C4-2B (cell line): ENCODE measurements around the gene TICRR.

Source experiments
- H3K27ac ChIP-seq: fragments of 450-650 bp; 2 replicates; pipeline ENCODE4 v1.5.1; 2017
- ZFX ChIP-seq: fragments of 450-650 bp; IDR thresholded peaks from 2 replicates; pipeline ENCODE4 v1.6.1; 2017
- TF ChIP-seq, protein P1 (sequence below): fragments of 450-650 bp; conservative IDR thresholded peaks from 2 replicates; pipeline ENCODE4 v1.5.1; 2017; ENCODE audit warnings: mild to moderate bottlenecking

Gene TICRR

DNA sequence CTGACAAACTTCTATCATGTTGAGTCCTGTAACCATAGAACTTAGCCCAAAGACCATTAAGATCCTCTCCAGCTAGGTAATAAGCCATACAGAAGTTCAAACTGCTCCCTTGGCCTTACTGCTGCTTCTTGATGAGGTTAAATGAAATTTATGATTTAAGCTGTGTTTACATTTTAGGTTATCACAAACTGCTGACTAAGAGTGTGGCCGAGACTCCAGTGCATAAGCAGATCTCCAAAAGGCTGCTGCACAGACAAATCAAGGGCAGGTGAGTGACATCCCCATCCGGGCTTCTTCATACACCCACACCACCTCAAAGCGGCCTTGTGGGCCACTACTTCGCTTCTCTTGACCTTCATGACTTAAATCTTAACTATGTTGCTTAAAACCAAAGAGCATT, 41.0 kb downstream of the TICRR start:
- TF ChIP-seq ZFX: no peak
- TF ChIP-seq, protein P1, sequence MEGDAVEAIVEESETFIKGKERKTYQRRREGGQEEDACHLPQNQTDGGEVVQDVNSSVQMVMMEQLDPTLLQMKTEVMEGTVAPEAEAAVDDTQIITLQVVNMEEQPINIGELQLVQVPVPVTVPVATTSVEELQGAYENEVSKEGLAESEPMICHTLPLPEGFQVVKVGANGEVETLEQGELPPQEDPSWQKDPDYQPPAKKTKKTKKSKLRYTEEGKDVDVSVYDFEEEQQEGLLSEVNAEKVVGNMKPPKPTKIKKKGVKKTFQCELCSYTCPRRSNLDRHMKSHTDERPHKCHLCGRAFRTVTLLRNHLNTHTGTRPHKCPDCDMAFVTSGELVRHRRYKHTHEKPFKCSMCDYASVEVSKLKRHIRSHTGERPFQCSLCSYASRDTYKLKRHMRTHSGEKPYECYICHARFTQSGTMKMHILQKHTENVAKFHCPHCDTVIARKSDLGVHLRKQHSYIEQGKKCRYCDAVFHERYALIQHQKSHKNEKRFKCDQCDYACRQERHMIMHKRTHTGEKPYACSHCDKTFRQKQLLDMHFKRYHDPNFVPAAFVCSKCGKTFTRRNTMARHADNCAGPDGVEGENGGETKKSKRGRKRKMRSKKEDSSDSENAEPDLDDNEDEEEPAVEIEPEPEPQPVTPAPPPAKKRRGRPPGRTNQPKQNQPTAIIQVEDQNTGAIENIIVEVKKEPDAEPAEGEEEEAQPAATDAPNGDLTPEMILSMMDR: no peak
- H3K27ac ChIP-seq: no peak overlapping the region

- no peak for TF ChIP-seq ZFX
- TF ChIP-seq, protein P1: no peak
- H3K27ac ChIP-seq: no peak overlapping the region
Measured at GRCh38 chr15:89621547-89621946, 46.3 kb downstream of the TICRR start.

- no peak for TF ChIP-seq ZFX
- TF ChIP-seq, protein P1: no peak
- no peak overlapping the region for H3K27ac ChIP-seq
Measured at GRCh38 chr15:89623165-89623564, 47.9 kb downstream of the TICRR start.

DNA sequence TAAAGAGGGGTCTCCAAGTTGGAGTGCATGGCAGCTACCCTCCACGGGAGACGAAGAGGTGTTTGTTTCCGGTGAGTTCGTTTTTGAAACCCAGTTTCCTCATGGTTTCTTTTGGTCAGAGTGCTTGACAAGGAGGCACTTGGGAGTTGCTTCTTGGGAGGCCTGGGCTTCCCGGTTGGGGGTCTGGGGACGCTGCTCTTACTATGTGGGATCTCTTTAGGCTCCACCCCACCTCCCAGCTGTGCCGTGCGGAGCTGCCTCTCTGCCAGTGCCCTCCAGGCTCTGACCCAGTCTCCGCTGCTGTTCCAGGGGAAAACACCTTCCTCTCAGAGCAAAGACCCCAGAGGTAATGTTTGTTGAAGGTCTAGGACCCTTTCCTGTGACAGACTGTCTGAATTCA, 50.4 kb downstream of the TICRR start:
- H3K27ac ChIP-seq: no peak overlapping the region
- no peak for TF ChIP-seq ZFX
- TF ChIP-seq, protein P1: no peak

DNA sequence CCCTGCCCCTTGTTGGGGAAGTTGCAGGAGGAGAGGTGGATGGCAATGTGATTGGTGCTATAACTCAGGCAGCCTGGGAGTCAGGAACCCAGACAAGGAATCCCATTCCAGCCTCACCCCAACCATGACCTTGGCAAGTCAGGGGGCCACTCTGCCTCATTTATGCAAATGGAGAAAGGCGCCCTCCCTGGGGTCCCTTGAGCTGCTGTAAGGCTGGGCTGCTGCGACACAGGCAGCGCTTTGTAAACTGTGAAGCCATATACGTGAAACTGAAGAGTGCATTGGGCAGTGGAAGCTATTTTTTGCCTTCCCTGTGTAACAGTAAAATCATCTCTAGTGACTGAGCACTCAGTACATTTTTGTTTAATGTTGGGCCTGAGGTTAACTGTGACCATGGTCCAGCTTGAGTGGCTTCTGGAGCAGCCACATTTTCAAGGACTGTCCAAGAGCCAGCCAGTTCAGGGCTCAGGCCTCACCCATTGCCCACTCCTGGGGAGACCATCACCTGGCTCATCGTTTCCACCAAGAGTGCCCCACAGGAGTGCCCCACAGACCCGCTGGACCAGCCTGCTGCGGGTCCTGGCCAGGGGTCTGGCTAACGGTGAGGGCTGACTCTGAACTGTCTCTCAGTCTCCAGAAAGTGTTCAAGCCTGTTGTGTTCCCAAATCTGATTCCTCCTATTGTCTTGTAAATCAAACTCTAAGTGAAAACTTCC, 52.1 kb downstream of the TICRR start:
- TF ChIP-seq, protein P1: no peak
- no peak for TF ChIP-seq ZFX
- no peak overlapping the region for H3K27ac ChIP-seq

- H3K27ac ChIP-seq: no peak overlapping the region
- TF ChIP-seq ZFX: no peak
- TF ChIP-seq, protein P1: no peak
Measured at GRCh38 chr15:89628301-89628700, 53.0 kb downstream of the TICRR start.

DNA sequence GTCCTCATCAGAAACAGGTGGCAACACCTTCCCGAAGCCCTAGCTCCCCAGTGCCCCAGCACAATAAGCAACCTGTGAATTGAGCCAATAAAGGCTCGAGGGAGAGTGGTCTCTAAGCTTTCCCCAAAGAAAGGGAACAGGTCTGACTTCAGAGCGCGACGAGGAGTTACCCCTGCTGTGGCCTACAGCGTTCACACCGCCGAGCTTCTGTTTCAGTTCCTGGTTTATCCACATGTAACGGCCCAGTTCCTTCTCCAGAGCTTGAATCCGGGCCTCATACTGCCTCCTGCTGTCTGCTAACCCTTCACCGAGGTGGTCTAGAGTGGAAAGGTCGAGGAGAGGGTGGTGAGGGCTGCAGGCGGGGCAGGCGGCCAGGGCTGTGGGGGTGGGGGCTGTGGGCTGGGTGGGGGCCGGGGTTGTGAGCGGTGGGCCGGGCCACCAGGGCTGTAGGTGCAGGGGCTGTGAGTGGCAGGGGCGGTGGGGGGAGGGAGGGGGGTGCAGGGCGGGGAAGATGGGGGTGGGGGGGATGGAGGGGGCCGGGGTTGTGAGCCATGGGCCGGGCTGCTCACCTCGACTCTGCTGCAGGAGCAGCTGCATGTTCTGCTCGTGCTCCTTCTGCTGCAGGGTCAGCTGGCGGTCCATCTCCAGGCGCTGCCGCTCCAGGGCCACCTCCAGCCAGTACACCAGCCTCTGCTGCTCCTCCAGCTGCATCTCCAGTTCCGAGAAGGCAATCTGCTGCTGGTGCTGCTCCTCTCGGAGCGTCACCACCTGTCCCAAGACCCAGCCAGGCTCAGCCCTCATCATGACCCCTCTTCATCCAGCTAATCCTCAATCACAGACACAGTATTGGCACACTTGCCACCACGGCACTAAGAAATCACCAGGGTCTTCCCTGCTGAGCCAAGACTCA, 53.8 kb downstream of the TICRR start:
- TF ChIP-seq, protein P1: no peak
- TF ChIP-seq ZFX: no peak
- H3K27ac ChIP-seq: no peak overlapping the region
